Immature natural killer cell (primary cell): Measurements from ENCODE around the gene PPP2R1A. TPM values are rescaled to one million over a fixed set of nuclear protein-coding genes. Genes with fewer than 3 reads are reported as not detected.

ENCODE experiments used
- DNase-seq, 3 donors: peaks; one replicate each; pipeline ENCODE4 v3.0.0; 2022; ENCODE audit warnings: mixed read lengths in 1 of 3
- H3K27ac Mint-ChIP-seq, 6 donors: one replicate each; pipeline ENCODE4 v1.8.0; 2020; ENCODE audit warnings: mixed read lengths in 6 of 6, mild to moderate bottlenecking in 5 of 6, inconsistent platforms in 4 of 6, moderate library complexity in 3 of 6
- H3K27me3 Mint-ChIP-seq, 3 donors: one replicate each; pipeline ENCODE4 v1.8.0; 2020 to 2021; ENCODE audit warnings: low read depth in 3 of 3, mild to moderate bottlenecking in 3 of 3, mixed read lengths in 3 of 3, moderate library complexity in 3 of 3, inconsistent platforms in 1 of 3
- H3K36me3 Mint-ChIP-seq, 3 donors: one replicate each; pipeline ENCODE4 v1.8.0; 2020; ENCODE audit warnings: mixed read lengths in 3 of 3, inconsistent platforms in 2 of 3, mild to moderate bottlenecking in 2 of 3
- H3K4me1 Mint-ChIP-seq, 2 donors: one replicate each; pipeline ENCODE4 v1.8.0; 2020; ENCODE audit warnings: inconsistent platforms in 2 of 2, mild to moderate bottlenecking in 2 of 2, mixed read lengths in 2 of 2, moderate library complexity in 1 of 2
- H3K4me3 Mint-ChIP-seq, 5 donors: one replicate each; pipeline ENCODE4 v1.8.0; 2020; ENCODE audit warnings: mild to moderate bottlenecking in 5 of 5, mixed read lengths in 5 of 5, inconsistent platforms in 3 of 5, moderate library complexity in 3 of 5
- H3K9me3 Mint-ChIP-seq, 6 donors: one replicate each; pipeline ENCODE4 v1.8.0; 2020; ENCODE audit warnings: mild to moderate bottlenecking in 6 of 6, mixed read lengths in 6 of 6, inconsistent platforms in 4 of 6, moderate library complexity in 3 of 6
- polyA plus RNA-seq, 3 donors: library from polyadenylated mRNA; unstranded; fragments of 300-500 nt; fragmentation: Illumina TruSeq; gene quantifications; one replicate each; pipeline ENCODE4 v1.2.3, GENCODE V29; 2021

Gene PPP2R1A
- polyA plus RNA-seq, 3 donors from 2014 or later, result 219 to 249 (median 243) TPM

DNA sequence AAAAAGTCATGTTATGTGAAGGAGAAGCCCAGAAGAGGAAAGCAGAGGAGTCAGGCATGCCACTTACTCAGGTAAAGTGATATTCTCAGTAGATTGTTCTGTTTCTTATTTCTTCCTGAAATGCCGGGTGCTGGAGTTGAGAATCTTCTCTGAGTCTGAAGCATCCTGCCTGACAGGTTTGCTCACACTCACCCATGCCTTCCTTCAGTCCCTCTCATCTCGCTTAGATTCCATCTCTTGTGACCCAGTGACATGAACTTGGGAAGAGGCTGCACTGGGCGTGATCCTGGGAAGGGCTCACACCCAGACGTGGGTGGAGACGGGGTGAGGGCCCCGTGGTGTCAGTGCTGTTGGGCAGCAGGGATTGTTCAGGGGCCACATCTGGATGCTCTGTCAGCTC is 87.6 kb downstream of the PPP2R1A start:
- DNase-seq, result no peak
- peaks cover 0 to 2% (median 0%) of the 10 kb centered on the region in 3 donors for H3K27me3 Mint-ChIP-seq
- H3K4me3 Mint-ChIP-seq, result no peak overlapping the region
- peaks cover 47 to 77% of the 10 kb centered on the region in 2 donors for H3K4me1 Mint-ChIP-seq
- peaks cover 0 to 4% (median 0%) of the 10 kb centered on the region in 6 donors for H3K9me3 Mint-ChIP-seq
- no peak overlapping the region for H3K27ac Mint-ChIP-seq
- H3K36me3 Mint-ChIP-seq, result peaks cover 15 to 36% (median 17%) of the 10 kb centered on the region in 3 donors

Other genes with a start within 250 kb of the PPP2R1A start
- gene ZNF350, start 203.2 kb upstream of the PPP2R1A start, polyA plus RNA-seq, result 10 to 100 TPM; 15.3 to 23.1 (median 22.6) TPM
- gene ZNF615, start 181.8 kb upstream of the PPP2R1A start, polyA plus RNA-seq, result 1 to 10 TPM; 4.1 to 9.8 (median 8.9) TPM
- 1 to 10 TPM; 5.2 to 6.7 (median 6.1) TPM for gene ZNF614, start 161.7 kb upstream of the PPP2R1A start, polyA plus RNA-seq
- gene ZNF432, start 141.2 kb upstream of the PPP2R1A start, polyA plus RNA-seq, result 1 to 10 TPM in 2 of 3 donors, under 1 TPM in 1; 0.31 to 9.2 (median 3.6) TPM
- 1 to 10 TPM; 3.4 to 5.6 (median 4.9) TPM for gene ZNF841, start 94.3 kb upstream of the PPP2R1A start, polyA plus RNA-seq
- gene ZNF616, start 50.1 kb upstream of the PPP2R1A start, polyA plus RNA-seq, result 10 to 100 TPM in 1 of 3 donors, 1 to 10 TPM in 1, not detected in 1; 3.2 to 10.7 TPM
- gene ZNF836, start 18.4 kb upstream of the PPP2R1A start, polyA plus RNA-seq, result 10 to 100 TPM in 1 of 3 donors, 1 to 10 TPM in 2; 7.2 to 15.9 (median 7.7) TPM
- 10 to 100 TPM; 25.6 to 47.8 (median 32.4) TPM for gene ZNF766, start 79.5 kb downstream of the PPP2R1A start, polyA plus RNA-seq
- gene ZNF480, start 107.1 kb downstream of the PPP2R1A start, polyA plus RNA-seq, result 10 to 100 TPM; 12.4 to 22.4 (median 22.0) TPM
- 1 to 10 TPM in 1 of 3 donors, under 1 TPM in 1, not detected in 1; 0.63 to 1.3 TPM for gene ZNF610, start 146.2 kb downstream of the PPP2R1A start, polyA plus RNA-seq
- 10 to 100 TPM; 27.3 to 30.1 (median 29.1) TPM for gene ZNF880, start 179.9 kb downstream of the PPP2R1A start, polyA plus RNA-seq
- gene ZNF528, start 207.8 kb downstream of the PPP2R1A start, polyA plus RNA-seq, result 10 to 100 TPM in 2 of 3 donors, 1 to 10 TPM in 1; 9.9 to 15.2 (median 12.0) TPM
- gene ZNF534, start 239.1 kb downstream of the PPP2R1A start, polyA plus RNA-seq, result not detected